HCT116 (cell line): ENCODE measurements around the gene ZGPAT. TPM values are rescaled to one million over a fixed set of nuclear protein-coding genes. Genes with fewer than 3 reads are reported as not detected.

ENCODE experiments used
- ATAC-seq: fragments of 200-7000 bp; cut with Tn5 transposase; 2 replicates; pipeline ENCODE4 v1.9.1; 2020; ENCODE audit warnings: mild to moderate bottlenecking, moderate library complexity
- BruUV-seq: library from RNA; stranded (reverse); fragments of 400-500 nt; replicated peaks from 2 replicates; lab custom pipeline; 2021; lab: Mats Ljungman, UMichigan
- CTCF ChIA-PET: fragments of 300-600 bp; sonication (Branson Sonifier 250); formaldehyde crosslinking; loops from one replicate; lab custom pipeline; 2021; ENCODE audit warnings: antibody characterized with exemption; lab: Charles Lee
- POLR2A ChIA-PET: fragments of 300-600, 350-600 bp; sonication (Branson Sonifier 250); formaldehyde crosslinking; loops from one replicate; lab custom pipeline; 2021; ENCODE audit warnings: antibody characterized with exemption; lab: Charles Lee
- RAD21 ChIA-PET, 2 experiments: fragments of 300-600 bp; sonication (Branson Sonifier 250); formaldehyde crosslinking; loops; one replicate each; lab custom pipeline; 2023; ENCODE audit warnings: low total read pairs in 2 of 2; ENCODE audit not compliant: uncharacterized antibody in 2 of 2, unreplicated experiment in 2 of 2, low non-redundant PET in 1 of 2; lab: Charles Lee
- DNase-seq: peaks from one replicate; pipeline ENCODE4 v3.0.0-alpha.2; 2010; ENCODE audit warnings: low read depth, low spot score
- H2AFZ ChIP-seq: fragments of 200-600 bp; shearing (Covaris generic), sonication (generic); 2 replicates; pipeline ENCODE4 v1.6.1; 2017; ENCODE audit warnings: low read depth, mixed run types, mixed read lengths, antibody characterized with exemption, low read length; ENCODE audit not compliant: poor library complexity, severe bottlenecking
- H3K27ac ChIP-seq: 2 replicates; pipeline ENCODE4 v1.5.1; 2012; ENCODE audit warnings: low read depth, low read length
- H3K27me3 ChIP-seq: fragments of 200-600 bp; sonication (generic); 2 replicates; pipeline ENCODE4 v1.6.1; 2016; ENCODE audit warnings: mixed run types, low read length, mixed read lengths; ENCODE audit not compliant: insufficient read depth
- H3K36me3 ChIP-seq, 2 experiments: fragments of 200-500 bp in 1 of 2; fragments of 200-600 bp in 1 of 2; sonication (Bioruptor generic) in 1 of 2; sonication (generic) in 1 of 2; 2 replicates each; pipeline versions ENCODE4 v1.5.1 to v1.6.1; 2014 to 2016; ENCODE audit warnings: low read length in 2 of 2, inconsistent platforms in 1 of 2, mixed read lengths in 1 of 2, mixed run types in 1 of 2; ENCODE audit not compliant: insufficient read depth in 2 of 2, control insufficient read depth in 1 of 2
- H3K4me1 ChIP-seq, 2 experiments: fragments of 200-600 bp in 1 of 2; sonication (generic) in 1 of 2; 2 replicates each; pipeline versions ENCODE4 v1.5.1 to v1.6.1; 2012 to 2017; ENCODE audit warnings: low read length in 2 of 2, inconsistent platforms in 1 of 2, mild to moderate bottlenecking in 1 of 2, mixed read lengths in 1 of 2, mixed run types in 1 of 2, moderate library complexity in 1 of 2; ENCODE audit not compliant: insufficient read depth in 2 of 2, control insufficient read depth in 1 of 2
- H3K4me2 ChIP-seq: fragments of 200-600 bp; sonication (generic); 2 replicates; pipeline ENCODE4 v1.6.1; 2017; ENCODE audit warnings: mixed run types, low read length, mixed read lengths
- H3K4me3 ChIP-seq, 2 experiments: fragments of 200-600 bp in 1 of 2; sonication (generic) in 1 of 2; replicated peaks in 1 of 2; 2 replicates each; pipeline ENCODE4 v1.5.1; 2011 to 2016; ENCODE audit warnings: low read length in 2 of 2, control low read depth in 1 of 2, low read depth in 1 of 2, mild to moderate bottlenecking in 1 of 2, mixed read lengths in 1 of 2, mixed run types in 1 of 2
- H3K79me2 ChIP-seq: fragments of 200-600 bp; sonication (generic); 2 replicates; pipeline ENCODE4 v1.6.1; 2017; ENCODE audit warnings: mild to moderate bottlenecking, mixed run types, low read length, moderate library complexity, mixed read lengths; ENCODE audit not compliant: insufficient read depth
- H3K9ac ChIP-seq: fragments of 200-600 bp; sonication (generic); 2 replicates; pipeline ENCODE4 v1.6.1; 2016; ENCODE audit warnings: low read length, mixed read lengths
- H3K9me2 ChIP-seq: fragments of 200-600 bp; sonication (generic), shearing (Covaris generic); 2 replicates; pipeline ENCODE4 v1.6.1; 2017; ENCODE audit warnings: mixed run types, mild to moderate bottlenecking, moderate library complexity; ENCODE audit not compliant: insufficient read depth
- H3K9me3 ChIP-seq, 2 experiments: fragments of 200-500 bp in 1 of 2; fragments of 200-600 bp in 1 of 2; sonication (Bioruptor generic) in 1 of 2; sonication (generic) in 1 of 2; 2 replicates each; pipeline ENCODE4 v1.6.1; 2014 to 2017; ENCODE audit warnings: low read length in 2 of 2, mixed read lengths in 2 of 2, inconsistent platforms in 1 of 2, low read depth in 1 of 2, mild to moderate bottlenecking in 1 of 2, mixed run types in 1 of 2, moderate library complexity in 1 of 2; ENCODE audit not compliant: control insufficient read depth in 1 of 2, insufficient read depth in 1 of 2
- H4K20me1 ChIP-seq: fragments of 200-600 bp; sonication (generic), shearing (Covaris generic); 2 replicates; pipeline ENCODE4 v1.6.1; 2017; ENCODE audit warnings: mixed run types, mild to moderate bottlenecking, moderate library complexity; ENCODE audit not compliant: insufficient read depth
- CEBPB ChIP-seq: IDR thresholded peaks from 2 replicates; pipeline ENCODE4 v1.6.1; 2012; ENCODE audit warnings: low read depth
- EZH2phosphoT487 ChIP-seq: fragments of 200-600 bp; IDR thresholded peaks from 2 replicates; pipeline ENCODE4 v1.6.1; 2018; ENCODE audit warnings: antibody characterized with exemption, borderline replicate concordance
- RAD21 ChIP-seq: IDR thresholded peaks from 2 replicates; pipeline ENCODE4 v1.6.1; 2012; ENCODE audit warnings: low read depth, mild to moderate bottlenecking
- SP1 ChIP-seq: IDR thresholded peaks from 2 replicates; pipeline ENCODE4 v1.6.1; 2012; ENCODE audit warnings: low read depth
- intact Hi-C: fragments of 100-400 bp; cut with micrococcal nuclease; formaldehyde crosslinking; loops from 2 replicates; pipeline ENCODE4 v1.10.0; 2022
- total RNA-seq: library from RNA; stranded (reverse); gene quantifications from one replicate; pipeline ENCODE4 v1.2.1, GENCODE V29; 2021; ENCODE audit not compliant: unreplicated experiment
- TF ChIP-seq, protein P1 (sequence below), 3 experiments: fragments of 200-600 bp in 1 of 3; sonication (generic) in 1 of 3; IDR thresholded peaks in 2 of 3; conservative IDR thresholded peaks in 1 of 3; 2 replicates each; pipeline ENCODE4 v1.5.1; 2012 to 2017; ENCODE audit warnings: low read depth in 2 of 3, low read length in 2 of 3, antibody characterized with exemption in 1 of 3, borderline replicate concordance in 1 of 3, control low read depth in 1 of 3, mild to moderate bottlenecking in 1 of 3, mixed read lengths in 1 of 3, mixed run types in 1 of 3, moderate library complexity in 1 of 3; ENCODE audit not compliant: insufficient read depth in 1 of 3

Gene ZGPAT
- total RNA-seq, 1 experiment from 2014 or later = 30.6 TPM

DNA sequence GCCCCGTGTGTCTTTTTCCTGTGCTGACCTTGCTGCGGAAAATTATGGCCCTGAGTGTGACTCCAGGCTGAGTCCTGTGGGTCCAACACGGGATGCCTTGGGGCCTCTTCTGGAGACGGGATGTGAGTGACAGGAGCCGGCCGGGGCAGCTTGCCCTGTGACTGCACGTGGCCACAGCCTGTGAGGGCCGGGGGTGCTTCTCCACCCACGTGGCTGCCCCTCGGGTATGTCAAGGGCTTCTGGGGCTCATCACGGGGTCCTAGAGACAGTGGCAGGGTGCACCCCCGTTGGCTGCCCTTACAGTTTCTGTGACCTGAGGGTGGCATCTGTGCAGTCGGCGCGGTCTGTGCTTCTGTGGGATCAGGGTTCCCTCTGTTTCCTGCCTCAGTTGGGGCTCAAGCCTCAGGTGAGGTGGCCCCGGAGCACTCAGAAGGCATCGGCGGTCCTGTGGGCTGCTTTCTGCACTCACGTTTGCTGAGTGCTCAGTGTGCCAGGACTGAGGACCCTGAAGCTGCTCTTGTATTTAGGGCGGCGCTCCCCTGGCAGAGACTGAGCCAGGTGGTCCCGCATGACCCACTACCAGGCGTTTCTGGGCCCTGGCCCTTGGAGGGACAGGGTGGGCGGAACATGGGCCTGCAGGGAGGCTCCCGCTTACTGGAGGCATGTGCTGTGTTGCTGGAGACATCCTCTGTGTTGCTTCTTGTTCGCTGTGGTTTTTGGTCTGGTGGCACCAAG, 44.3 kb upstream of the ZGPAT start:
- H3K4me2 ChIP-seq = no peak overlapping the region
- peaks cover 7 to 10% of the 10 kb centered on the region in 2 experiments for H3K4me1 ChIP-seq
- H3K27me3 ChIP-seq = no peaks in the 10 kb centered on the region
- ChIA-PET CTCF (no interaction called here), POLR2A (no interaction called here), RAD21 (no interaction called here)
- BruUV-seq = no TSS peak
- peaks cover 60% of the 10 kb centered on the region for H3K79me2 ChIP-seq
- TF ChIP-seq, protein P1, sequence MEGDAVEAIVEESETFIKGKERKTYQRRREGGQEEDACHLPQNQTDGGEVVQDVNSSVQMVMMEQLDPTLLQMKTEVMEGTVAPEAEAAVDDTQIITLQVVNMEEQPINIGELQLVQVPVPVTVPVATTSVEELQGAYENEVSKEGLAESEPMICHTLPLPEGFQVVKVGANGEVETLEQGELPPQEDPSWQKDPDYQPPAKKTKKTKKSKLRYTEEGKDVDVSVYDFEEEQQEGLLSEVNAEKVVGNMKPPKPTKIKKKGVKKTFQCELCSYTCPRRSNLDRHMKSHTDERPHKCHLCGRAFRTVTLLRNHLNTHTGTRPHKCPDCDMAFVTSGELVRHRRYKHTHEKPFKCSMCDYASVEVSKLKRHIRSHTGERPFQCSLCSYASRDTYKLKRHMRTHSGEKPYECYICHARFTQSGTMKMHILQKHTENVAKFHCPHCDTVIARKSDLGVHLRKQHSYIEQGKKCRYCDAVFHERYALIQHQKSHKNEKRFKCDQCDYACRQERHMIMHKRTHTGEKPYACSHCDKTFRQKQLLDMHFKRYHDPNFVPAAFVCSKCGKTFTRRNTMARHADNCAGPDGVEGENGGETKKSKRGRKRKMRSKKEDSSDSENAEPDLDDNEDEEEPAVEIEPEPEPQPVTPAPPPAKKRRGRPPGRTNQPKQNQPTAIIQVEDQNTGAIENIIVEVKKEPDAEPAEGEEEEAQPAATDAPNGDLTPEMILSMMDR (IDR thresholded peaks at IDR 0.05 in 2 of 3, conservative IDR thresholded peaks at IDR 0.05 in 1 of 3; ENCODE audit: borderline replicate concordance in 1 of 3, insufficient read depth in 1 of 3, low read depth in 2 of 3, low read length in 2 of 3) = no peak
- no peak for TF ChIP-seq RAD21
- TF ChIP-seq EZH2phosphoT487 = no peak
- no peak for TF ChIP-seq CEBPB
- no peak for TF ChIP-seq SP1
- intact Hi-C loops = no loop called here
- no peak for ATAC-seq
- no peak overlapping the region for H3K9ac ChIP-seq
- no peak overlapping the region for H3K4me3 ChIP-seq
- H4K20me1 ChIP-seq = no peaks in the 10 kb centered on the region
- no peak overlapping the region for H2AFZ ChIP-seq
- no peak overlapping the region for H3K27ac ChIP-seq
- DNase-seq = no peak
- no peaks in the 10 kb centered on the region for H3K9me3 ChIP-seq
- no peaks in the 10 kb centered on the region for H3K9me2 ChIP-seq
- peaks cover 17 to 41% of the 10 kb centered on the region in 2 experiments for H3K36me3 ChIP-seq
